GM12891 (cell line): Measurements from ENCODE around the gene HBP1.

ENCODE experiments used
- PAX5 ChIP-seq: IDR thresholded peaks from 2 replicates; pipeline ENCODE4 v1.6.1; 2011; ENCODE audit warnings: low read length, moderate library complexity, mild to moderate bottlenecking; ENCODE audit not compliant: insufficient read depth, severe bottlenecking
- POLR2A ChIP-seq: IDR thresholded peaks from 2 replicates; pipeline ENCODE4 v1.6.1; 2011; ENCODE audit warnings: low read depth, low read length, control low read depth
- POLR2AphosphoS5 ChIP-seq: IDR thresholded peaks from 2 replicates; pipeline ENCODE4 v1.6.1; 2011; ENCODE audit warnings: low read depth, low read length, control low read depth
- TAF1 ChIP-seq: IDR thresholded peaks from 2 replicates; pipeline ENCODE4 v1.6.1; 2011; ENCODE audit warnings: low read depth, low read length, control low read depth

DNA sequence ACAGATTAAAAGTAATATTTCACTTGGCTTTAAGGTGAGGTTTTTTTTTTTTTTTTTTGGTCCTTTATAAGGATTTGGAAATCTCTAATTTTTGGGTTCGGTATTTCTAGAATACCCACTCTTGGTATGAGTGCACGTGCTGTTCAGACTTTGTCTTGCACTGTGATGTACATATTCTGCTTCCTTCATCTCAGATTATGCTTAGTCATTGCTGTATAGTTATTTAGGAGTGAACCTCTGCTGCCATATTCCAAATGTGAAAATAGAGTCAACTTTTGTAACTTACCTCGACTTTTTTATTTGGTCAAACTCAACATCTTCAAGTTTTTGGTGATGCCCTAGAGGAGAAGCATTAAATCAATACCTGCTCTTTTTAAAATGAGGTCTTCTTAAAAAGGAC, 40.1 kb upstream of the HBP1 start:
- TF ChIP-seq POLR2A (no peak), PAX5 (no peak), POLR2AphosphoS5 (no peak), TAF1 (no peak)
